Endothelial cell (in vitro differentiated cells): Measurements from ENCODE around the gene STXBP1. TPM values are rescaled to one million over a fixed set of nuclear protein-coding genes. Genes with fewer than 3 reads are reported as not detected.

Experiments
- DNase-seq: peaks from one replicate; pipeline ENCODE4 v3.0.0; 2021; ENCODE audit warnings: low spot score
- H3K27ac Mint-ChIP-seq: one replicate; pipeline ENCODE4 v1.8.0; 2021; ENCODE audit warnings: mixed read lengths, inconsistent platforms; ENCODE audit not compliant: unreplicated experiment
- H3K27me3 Mint-ChIP-seq: one replicate; pipeline ENCODE4 v1.8.0; 2021; ENCODE audit warnings: mild to moderate bottlenecking, moderate library complexity, mixed read lengths, inconsistent platforms; ENCODE audit not compliant: unreplicated experiment
- H3K36me3 Mint-ChIP-seq: one replicate; pipeline ENCODE4 v1.8.0; 2021; ENCODE audit warnings: mild to moderate bottlenecking, low read depth, mixed read lengths, inconsistent platforms; ENCODE audit not compliant: unreplicated experiment
- H3K4me1 Mint-ChIP-seq: one replicate; pipeline ENCODE4 v1.8.0; 2021; ENCODE audit warnings: mild to moderate bottlenecking, mixed read lengths, inconsistent platforms; ENCODE audit not compliant: unreplicated experiment
- H3K4me3 Mint-ChIP-seq: one replicate; pipeline ENCODE4 v1.8.0; 2021; ENCODE audit warnings: mild to moderate bottlenecking, mixed read lengths, inconsistent platforms; ENCODE audit not compliant: unreplicated experiment
- H3K9me3 Mint-ChIP-seq: one replicate; pipeline ENCODE4 v1.8.0; 2021; ENCODE audit warnings: mixed read lengths, inconsistent platforms; ENCODE audit not compliant: unreplicated experiment
- total RNA-seq: library from RNA; stranded (reverse); fragmentation: NEBNext Ultra II Directional; extraction: Animal tissue kit (Norgen Biotek cat#: 25700); gene quantifications from one replicate; pipeline ENCODE4 v1.2.1, GENCODE V29; 2021; ENCODE audit not compliant: unreplicated experiment
- TF ChIP-seq, protein P1 (sequence below): fragments of 200-600 bp; sonication (generic); IDR thresholded peaks from one replicate; pipeline ENCODE4 v1.5.0; 2021; ENCODE audit warnings: antibody characterized with exemption; ENCODE audit not compliant: unreplicated experiment

STXBP1 gene
- total RNA-seq, 1 donor from 2014 or later, result 113 TPM

DNA sequence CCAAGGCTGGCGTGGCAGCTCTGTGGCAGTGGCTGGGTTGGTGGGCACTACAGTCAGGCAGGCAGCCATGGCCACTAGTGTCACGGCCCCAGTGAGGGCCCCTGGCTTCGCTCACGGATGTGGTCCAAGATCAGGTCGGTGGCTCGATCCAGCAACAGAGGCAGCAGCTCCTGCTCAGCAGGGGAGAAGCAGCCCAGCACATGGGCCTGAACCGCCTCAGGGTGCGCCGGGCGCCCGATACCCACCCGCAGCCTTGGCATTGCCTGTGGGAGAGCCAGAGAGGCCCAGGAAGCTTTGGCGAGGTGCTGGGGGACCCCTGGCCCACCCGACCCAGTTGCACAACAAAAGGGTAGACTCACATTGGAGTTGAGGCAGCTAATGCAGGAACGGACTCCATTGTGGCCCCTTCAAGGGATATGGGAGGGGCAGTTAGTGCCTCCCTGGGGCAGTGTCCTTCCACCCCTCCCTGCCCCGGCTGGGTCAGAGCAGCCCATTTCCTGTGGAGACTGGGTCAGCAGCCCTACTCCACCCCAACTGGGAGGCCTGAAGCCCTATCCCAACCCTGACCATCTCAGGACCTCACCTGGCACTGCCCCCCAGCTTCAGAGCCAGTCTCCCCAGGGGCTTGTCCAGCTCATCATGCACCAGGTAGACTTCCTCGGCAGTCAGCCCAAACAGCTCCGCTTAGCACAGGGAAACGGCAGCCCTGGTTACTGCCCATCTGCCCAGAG lies 102.1 kb downstream of the STXBP1 start:
- Mint-ChIP-seq H3K27me3 (peaks cover 16% of the 10 kb centered on the region), H3K36me3 (no peaks in the 10 kb centered on the region), H3K4me3 (peak overlapping the region; percentile 85), H3K9me3 (no peaks in the 10 kb centered on the region), H3K27ac (peak overlapping the region; percentile 18), H3K4me1 (peaks cover 3% of the 10 kb centered on the region)
- TF ChIP-seq, protein P1, sequence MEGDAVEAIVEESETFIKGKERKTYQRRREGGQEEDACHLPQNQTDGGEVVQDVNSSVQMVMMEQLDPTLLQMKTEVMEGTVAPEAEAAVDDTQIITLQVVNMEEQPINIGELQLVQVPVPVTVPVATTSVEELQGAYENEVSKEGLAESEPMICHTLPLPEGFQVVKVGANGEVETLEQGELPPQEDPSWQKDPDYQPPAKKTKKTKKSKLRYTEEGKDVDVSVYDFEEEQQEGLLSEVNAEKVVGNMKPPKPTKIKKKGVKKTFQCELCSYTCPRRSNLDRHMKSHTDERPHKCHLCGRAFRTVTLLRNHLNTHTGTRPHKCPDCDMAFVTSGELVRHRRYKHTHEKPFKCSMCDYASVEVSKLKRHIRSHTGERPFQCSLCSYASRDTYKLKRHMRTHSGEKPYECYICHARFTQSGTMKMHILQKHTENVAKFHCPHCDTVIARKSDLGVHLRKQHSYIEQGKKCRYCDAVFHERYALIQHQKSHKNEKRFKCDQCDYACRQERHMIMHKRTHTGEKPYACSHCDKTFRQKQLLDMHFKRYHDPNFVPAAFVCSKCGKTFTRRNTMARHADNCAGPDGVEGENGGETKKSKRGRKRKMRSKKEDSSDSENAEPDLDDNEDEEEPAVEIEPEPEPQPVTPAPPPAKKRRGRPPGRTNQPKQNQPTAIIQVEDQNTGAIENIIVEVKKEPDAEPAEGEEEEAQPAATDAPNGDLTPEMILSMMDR, result no peak
- no peak for DNase-seq

DNA sequence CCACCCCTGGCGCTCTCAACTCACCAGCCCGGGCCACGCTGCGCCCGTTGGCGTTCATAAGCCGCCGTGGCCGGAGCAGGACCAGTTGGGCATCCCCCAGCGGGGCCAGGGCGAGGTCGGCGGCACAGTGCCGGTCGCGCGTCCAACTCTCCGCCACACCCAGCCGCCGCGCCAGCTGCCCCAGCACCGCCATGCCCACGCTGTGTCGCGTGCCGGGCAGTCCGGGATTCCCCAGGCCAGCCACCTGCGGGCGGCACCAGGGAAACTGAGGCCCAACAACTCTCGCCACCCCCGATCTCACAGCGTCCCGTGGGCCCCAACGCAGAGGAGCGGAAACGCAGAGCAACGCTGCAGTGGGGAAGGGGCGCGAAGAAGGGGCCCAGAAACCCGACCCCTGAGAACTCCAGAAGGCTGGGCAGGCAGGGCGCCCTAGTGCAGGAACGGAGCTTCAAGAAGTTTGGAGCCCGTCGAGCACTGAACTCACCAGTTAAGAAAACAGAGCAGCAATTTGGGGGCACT lies 102.9 kb downstream of the STXBP1 start:
- Mint-ChIP-seq H3K4me1 (peaks cover 7% of the 10 kb centered on the region), H3K4me3 (peak overlapping the region; percentile 95), H3K9me3 (no peaks in the 10 kb centered on the region), H3K36me3 (no peaks in the 10 kb centered on the region), H3K27me3 (peaks cover 20% of the 10 kb centered on the region), H3K27ac (peak overlapping the region; percentile 55)
- peak; percentile 33 for DNase-seq
- TF ChIP-seq, protein P1, result no peak

DNA sequence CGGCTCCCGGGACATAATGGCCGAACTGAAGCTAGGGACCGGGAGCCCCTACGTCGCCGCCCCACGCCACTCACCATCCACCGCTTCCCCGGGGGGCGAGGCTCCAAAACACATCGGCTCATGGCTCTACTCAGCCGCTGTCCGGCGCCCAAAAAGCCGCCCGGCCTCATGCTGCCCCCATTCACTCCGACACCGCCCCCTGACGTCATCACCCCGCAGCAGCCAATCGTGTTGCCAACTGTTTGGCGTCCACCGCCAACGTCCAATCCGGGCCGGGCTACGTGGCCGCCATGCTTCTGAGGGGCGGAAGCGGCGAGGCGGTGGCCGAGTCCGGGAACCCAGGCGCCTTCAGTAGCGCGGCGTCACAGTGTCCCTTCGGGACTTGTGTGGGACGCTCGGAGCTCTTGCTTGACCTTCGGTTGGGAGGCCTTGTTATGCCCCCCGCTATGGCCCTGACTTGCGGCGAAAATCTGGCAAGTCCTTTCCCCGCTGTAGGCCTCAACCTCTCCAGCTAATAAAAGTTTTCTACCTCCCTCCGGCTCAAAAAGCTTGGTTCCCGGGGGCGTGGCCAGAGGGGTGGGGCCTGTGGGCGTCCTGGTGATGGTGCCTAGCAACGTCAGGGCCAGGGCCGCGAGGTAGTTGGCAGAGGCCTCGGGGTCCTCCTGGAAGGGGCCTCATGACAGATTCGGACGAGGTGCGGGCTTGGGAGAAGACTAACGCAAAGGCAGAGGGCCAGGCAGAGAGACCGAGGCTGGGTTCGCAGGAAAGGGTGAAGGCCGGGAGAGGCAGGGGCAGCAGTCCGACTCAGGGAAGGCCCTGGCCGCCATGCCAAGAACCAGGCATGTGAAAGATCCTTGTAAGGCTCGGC lies 103.6 kb downstream of the STXBP1 start, which contains the start of the genes PTRH1 and TTC16:
TSS of gene PTRH1 (minus strand) at position 194 of the 868 bp plus-strand sequence. CDS start at position 170, 24 bp downstream.
TSS of gene TTC16 (plus strand) at position 610 of the 868 bp plus-strand sequence. CDS start at position 677, 67 bp downstream.
- Mint-ChIP-seq H3K4me1 (peaks cover 6% of the 10 kb centered on the region), H3K4me3 (peak within 1 kb of the TSS; percentile 95), H3K27me3 (peaks cover 15% of the 10 kb centered on the region), H3K27ac (peak within 1 kb of the TSS; percentile 86), H3K36me3 (no peaks in the 10 kb centered on the region), H3K9me3 (no peaks in the 10 kb centered on the region)
- DNase-seq, result peak; percentile 96
- TF ChIP-seq, protein P1, result no peak

DNA sequence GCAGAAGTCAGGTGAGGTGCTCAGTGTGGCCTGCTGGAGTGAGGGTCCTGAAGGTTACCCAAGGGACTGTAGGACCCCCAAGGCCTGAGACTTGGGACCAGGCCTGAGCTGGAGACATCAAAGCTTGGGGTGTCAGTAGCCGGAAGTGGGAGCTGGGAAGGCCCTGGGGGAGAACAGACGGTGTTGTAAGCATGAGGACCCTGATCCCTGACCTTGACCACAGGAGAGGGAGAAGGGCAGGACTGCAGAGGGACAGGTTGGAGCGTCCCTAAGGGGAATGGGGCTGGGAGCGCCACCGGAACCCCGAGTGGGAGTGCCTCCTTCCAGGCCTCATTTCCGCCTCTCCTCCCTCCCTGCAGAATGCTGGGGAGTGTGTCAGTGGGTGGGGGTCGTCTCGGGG lies 104.3 kb downstream of the STXBP1 start:
- Mint-ChIP-seq H3K9me3 (no peaks in the 10 kb centered on the region), H3K27me3 (peaks cover 11% of the 10 kb centered on the region), H3K4me1 (peaks cover 6% of the 10 kb centered on the region), H3K36me3 (no peaks in the 10 kb centered on the region), H3K27ac (peak overlapping the region; percentile 86), H3K4me3 (peak overlapping the region; percentile 95)
- DNase-seq, result no peak
- TF ChIP-seq, protein P1, result no peak
